ENCODE measurements around the gene AMMECR1. TPM values are rescaled to one million over a fixed set of nuclear protein-coding genes. Genes with fewer than 3 reads are reported as not detected.

The AMMECR1 gene
- total RNA-seq, 4 donors from 2014 or later, result 7.4 to 10.0 (median 8.2) TPM

DNA sequence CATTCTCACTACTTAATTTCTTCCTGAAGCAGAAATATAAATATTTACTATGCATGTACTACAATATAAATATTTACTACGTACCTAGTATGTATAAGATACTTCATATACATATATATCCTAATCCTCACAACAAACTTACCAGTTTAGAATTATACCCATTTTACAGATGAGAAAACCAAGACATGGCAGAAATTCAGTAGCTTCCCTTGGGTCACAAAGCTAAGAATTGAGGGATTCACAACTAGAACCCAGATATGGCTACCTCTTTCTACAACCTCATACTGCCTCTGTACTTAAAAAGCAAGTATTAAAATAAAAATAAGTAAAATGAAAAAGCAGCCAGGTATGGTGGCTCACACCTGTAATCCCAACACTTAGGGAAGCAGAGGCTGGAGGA lies 65.9 kb downstream of the AMMECR1 start:
- TF ChIP-seq POLR2A (IDR thresholded peaks at IDR 0.05), result no peak
- TF ChIP-seq, protein P1, sequence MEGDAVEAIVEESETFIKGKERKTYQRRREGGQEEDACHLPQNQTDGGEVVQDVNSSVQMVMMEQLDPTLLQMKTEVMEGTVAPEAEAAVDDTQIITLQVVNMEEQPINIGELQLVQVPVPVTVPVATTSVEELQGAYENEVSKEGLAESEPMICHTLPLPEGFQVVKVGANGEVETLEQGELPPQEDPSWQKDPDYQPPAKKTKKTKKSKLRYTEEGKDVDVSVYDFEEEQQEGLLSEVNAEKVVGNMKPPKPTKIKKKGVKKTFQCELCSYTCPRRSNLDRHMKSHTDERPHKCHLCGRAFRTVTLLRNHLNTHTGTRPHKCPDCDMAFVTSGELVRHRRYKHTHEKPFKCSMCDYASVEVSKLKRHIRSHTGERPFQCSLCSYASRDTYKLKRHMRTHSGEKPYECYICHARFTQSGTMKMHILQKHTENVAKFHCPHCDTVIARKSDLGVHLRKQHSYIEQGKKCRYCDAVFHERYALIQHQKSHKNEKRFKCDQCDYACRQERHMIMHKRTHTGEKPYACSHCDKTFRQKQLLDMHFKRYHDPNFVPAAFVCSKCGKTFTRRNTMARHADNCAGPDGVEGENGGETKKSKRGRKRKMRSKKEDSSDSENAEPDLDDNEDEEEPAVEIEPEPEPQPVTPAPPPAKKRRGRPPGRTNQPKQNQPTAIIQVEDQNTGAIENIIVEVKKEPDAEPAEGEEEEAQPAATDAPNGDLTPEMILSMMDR (IDR thresholded peaks at IDR 0.05), result no peak
- DNase-seq, result no peak
- no peaks in the 10 kb centered on the region for H3K4me1 ChIP-seq
- no peaks in the 10 kb centered on the region for H3K9me3 ChIP-seq
- no peaks in the 10 kb centered on the region for H3K27me3 ChIP-seq
- no peak overlapping the region for H3K4me3 ChIP-seq
- H3K36me3 ChIP-seq, result no peaks in the 10 kb centered on the region
- no peak overlapping the region for H3K27ac ChIP-seq

DNA sequence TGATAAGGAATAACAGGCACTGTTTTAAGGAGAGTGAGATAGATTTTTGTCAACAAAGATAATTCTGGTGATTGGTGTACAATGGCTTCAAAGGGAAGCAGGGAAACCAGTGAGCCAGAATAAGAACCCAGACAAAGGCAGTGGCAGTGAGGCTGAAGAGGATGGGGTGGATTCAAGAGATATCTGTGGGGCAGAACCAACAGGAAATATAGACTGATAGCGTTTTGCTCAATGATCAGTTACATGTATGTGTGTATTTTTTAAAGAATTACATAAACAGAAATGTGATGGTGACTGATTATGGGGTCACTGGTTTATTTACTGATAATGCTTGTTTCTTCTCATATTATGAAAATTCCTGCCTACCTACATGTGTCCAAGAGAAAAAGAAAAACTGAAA lies 66.4 kb downstream of the AMMECR1 start:
- no peaks in the 10 kb centered on the region for H3K27me3 ChIP-seq
- H3K27ac ChIP-seq, result no peak overlapping the region
- H3K4me1 ChIP-seq, result no peaks in the 10 kb centered on the region
- no peak for DNase-seq
- H3K4me3 ChIP-seq, result no peak overlapping the region
- no peak for TF ChIP-seq POLR2A (IDR thresholded peaks at IDR 0.05)
- TF ChIP-seq, protein P1 (IDR thresholded peaks at IDR 0.05), result no peak
- H3K36me3 ChIP-seq, result no peaks in the 10 kb centered on the region
- no peaks in the 10 kb centered on the region for H3K9me3 ChIP-seq

DNA sequence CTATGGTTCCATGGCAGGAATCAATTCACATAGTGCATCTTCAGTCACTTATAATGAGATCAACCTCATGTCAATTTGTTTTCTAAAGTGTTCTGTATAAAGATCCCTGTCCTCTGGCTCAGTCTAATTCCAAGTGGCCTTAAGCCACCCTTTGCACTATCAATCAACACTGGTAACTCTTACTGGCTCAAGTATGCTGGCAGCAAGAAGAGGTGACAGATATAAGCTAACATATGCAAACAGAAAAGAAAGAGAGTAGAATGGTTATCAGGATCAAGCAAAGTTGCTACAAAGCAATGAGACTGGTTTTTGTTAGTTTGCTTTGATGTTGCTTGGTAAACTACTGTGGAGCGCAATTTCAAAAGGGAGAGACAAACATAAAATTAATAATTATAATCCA lies 67.0 kb downstream of the AMMECR1 start:
- Histone ChIP-seq H3K4me1 (no peaks in the 10 kb centered on the region), H3K4me3 (no peak overlapping the region), H3K27ac (no peak overlapping the region), H3K36me3 (no peaks in the 10 kb centered on the region), H3K27me3 (no peaks in the 10 kb centered on the region), H3K9me3 (no peaks in the 10 kb centered on the region)
- TF ChIP-seq, protein P1 (IDR thresholded peaks at IDR 0.05), result no peak
- no peak for TF ChIP-seq POLR2A (IDR thresholded peaks at IDR 0.05)
- DNase-seq, result no peak

DNA sequence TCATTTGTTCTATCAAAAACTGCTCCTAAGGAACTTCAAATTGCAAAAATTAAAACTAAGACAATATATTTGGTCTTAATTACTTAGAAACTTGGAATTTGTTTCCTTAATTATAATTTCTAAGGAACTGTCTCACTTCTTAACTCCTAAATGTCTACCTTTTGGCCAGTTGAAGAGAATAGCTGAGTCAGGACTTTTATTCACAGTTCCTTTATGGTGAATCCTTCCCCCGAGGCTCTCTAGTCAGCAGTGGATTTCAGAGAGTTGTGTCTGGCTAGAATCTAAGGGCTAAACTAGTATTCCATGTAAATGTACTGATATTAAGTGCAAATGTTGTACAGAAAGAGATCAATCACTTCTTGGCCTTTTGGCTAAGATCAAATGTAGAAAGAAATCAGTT lies 69.3 kb downstream of the AMMECR1 start:
- H3K36me3 ChIP-seq, result no peaks in the 10 kb centered on the region

DNA sequence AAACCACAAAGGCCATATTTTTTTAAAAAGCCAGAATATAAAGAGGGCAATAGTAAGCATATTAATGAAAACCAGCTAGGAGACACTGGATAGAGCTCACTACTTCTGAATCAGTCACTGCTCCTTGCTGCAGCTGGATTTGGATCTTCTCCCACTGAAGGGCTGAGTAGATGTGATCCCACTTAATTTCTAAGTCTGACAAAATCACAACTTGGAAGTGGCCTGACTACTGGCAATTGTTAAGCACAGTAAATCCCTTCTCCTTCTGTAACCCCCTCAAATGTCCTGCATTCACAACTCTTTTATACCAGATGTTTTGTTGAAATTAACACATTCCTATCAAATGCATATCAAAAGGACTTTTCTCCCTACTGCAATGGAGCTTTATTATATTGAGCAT lies 72.9 kb downstream of the AMMECR1 start:
- TF ChIP-seq, protein P1 (IDR thresholded peaks at IDR 0.05), result no peak
- TF ChIP-seq POLR2A (IDR thresholded peaks at IDR 0.05), result no peak
- Histone ChIP-seq H3K27ac (no peak overlapping the region), H3K27me3 (no peaks in the 10 kb centered on the region), H3K36me3 (no peaks in the 10 kb centered on the region), H3K4me3 (no peak overlapping the region), H3K4me1 (no peaks in the 10 kb centered on the region), H3K9me3 (no peaks in the 10 kb centered on the region)
- no peak for DNase-seq

More for the DNA sequence above, 69.3 kb downstream of the AMMECR1 start:
- H3K9me3 ChIP-seq, result no peaks in the 10 kb centered on the region
- DNase-seq, result no peak
- no peak for TF ChIP-seq POLR2A (IDR thresholded peaks at IDR 0.05)
- TF ChIP-seq, protein P1 (IDR thresholded peaks at IDR 0.05), result no peak
- no peak overlapping the region for H3K27ac ChIP-seq
- H3K27me3 ChIP-seq, result no peaks in the 10 kb centered on the region
- H3K4me3 ChIP-seq, result no peak overlapping the region
- no peaks in the 10 kb centered on the region for H3K4me1 ChIP-seq

DNA sequence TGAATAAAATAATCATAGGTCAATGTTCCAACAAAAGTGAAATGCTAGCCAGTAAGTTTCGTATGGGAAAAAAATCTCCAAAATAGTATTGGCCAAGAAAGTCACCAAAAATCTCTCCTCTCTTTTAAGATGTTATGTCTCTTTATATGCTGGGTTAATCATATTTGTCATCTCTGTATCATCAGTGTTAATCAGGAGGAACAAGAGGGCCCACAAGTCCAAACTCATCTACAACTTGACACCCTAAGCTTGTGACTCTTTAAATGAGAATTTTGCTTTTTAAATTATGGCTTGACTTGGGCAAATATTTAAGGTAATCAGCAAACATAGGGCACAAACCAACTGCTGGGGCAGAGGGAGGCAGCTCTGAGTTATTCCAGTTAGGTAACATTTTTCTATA lies 75.5 kb downstream of the AMMECR1 start:
- Histone ChIP-seq H3K4me3 (no peak overlapping the region), H3K27me3 (no peaks in the 10 kb centered on the region), H3K27ac (no peak overlapping the region), H3K4me1 (no peaks in the 10 kb centered on the region), H3K9me3 (no peaks in the 10 kb centered on the region), H3K36me3 (no peaks in the 10 kb centered on the region)
- DNase-seq, result no peak
- TF ChIP-seq, protein P1 (IDR thresholded peaks at IDR 0.05), result no peak
- TF ChIP-seq POLR2A (IDR thresholded peaks at IDR 0.05), result no peak
